RWPE2 (cell line): ENCODE measurements around the gene UPK3BL1.
"Not testable (repeated sequence)": the region's sequence is repeated elsewhere in the genome, so short reads cannot be mapped to it uniquely, and the experiment has no call there.

ENCODE experiments used
- ATAC-seq: fragments of 200-7000 bp; cut with Tn5 transposase; 3 replicates; pipeline ENCODE4 v1.9.1; 2021; ENCODE audit warnings: low read depth
- DNase-seq: peaks from one replicate; pipeline ENCODE4 v3.0.0-alpha.2; 2020; ENCODE audit warnings: low spot score
- H3K27ac ChIP-seq: fragments of 450-650 bp; 2 replicates; pipeline ENCODE4 v1.5.1; 2017; ENCODE audit warnings: mild to moderate bottlenecking; ENCODE audit not compliant: poor library complexity, severe bottlenecking
- H3K27me3 ChIP-seq: fragments of 250-450 bp; sonication (Bioruptor Pico); 2 replicates; pipeline ENCODE4 v1.5.1; 2021; ENCODE audit warnings: mild to moderate bottlenecking, moderate library complexity; ENCODE audit not compliant: insufficient read depth, poor library complexity, severe bottlenecking
- H3K36me3 ChIP-seq: fragments of 250-450 bp; sonication (Bioruptor Pico); 2 replicates; pipeline ENCODE4 v1.5.1; 2020; ENCODE audit warnings: low read depth, mild to moderate bottlenecking, moderate library complexity
- H3K4me1 ChIP-seq: fragments of 250-450 bp; sonication (Bioruptor Pico); 2 replicates; pipeline ENCODE4 v1.5.1; 2021; ENCODE audit warnings: mild to moderate bottlenecking, moderate library complexity; ENCODE audit not compliant: insufficient read depth, poor library complexity, severe bottlenecking
- H3K4me3 ChIP-seq: fragments of 250-450 bp; sonication (Bioruptor Pico); 2 replicates; pipeline ENCODE4 v1.5.1; 2021; ENCODE audit warnings: mild to moderate bottlenecking, moderate library complexity; ENCODE audit not compliant: severe bottlenecking
- H3K9me3 ChIP-seq: fragments of 250-450 bp; sonication (Bioruptor Pico); 2 replicates; pipeline ENCODE4 v1.5.1; 2021; ENCODE audit warnings: mild to moderate bottlenecking, moderate library complexity; ENCODE audit not compliant: severe bottlenecking

Gene UPK3BL1

DNA sequence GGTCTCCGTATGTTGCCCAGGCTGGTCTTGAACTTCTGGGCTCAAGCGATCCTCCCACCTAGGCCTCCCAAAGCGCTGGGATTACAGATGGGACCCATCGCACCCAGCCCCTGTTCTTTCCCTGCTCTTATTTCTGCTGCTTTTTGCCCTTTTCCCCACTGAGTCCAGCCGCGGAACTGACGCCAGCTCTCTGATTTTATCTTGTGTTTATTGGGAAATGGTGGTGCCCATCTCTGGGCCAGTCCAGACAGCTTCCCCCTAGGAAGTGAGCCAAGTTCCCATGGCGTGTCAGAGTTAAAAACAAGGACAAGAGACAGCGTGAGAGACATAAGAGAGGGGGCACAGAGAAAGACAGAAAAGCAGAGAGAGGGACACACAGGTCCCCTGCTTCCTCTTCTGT is 12.0 kb downstream of the UPK3BL1 start:
- not testable (repeated sequence) for H3K4me1 ChIP-seq, H3K9me3 ChIP-seq, H3K27ac ChIP-seq, H3K4me3 ChIP-seq, H3K27me3 ChIP-seq, H3K36me3 ChIP-seq
- ATAC-seq (peak; percentile 85), DNase-seq (peak; percentile 84)

DNA sequence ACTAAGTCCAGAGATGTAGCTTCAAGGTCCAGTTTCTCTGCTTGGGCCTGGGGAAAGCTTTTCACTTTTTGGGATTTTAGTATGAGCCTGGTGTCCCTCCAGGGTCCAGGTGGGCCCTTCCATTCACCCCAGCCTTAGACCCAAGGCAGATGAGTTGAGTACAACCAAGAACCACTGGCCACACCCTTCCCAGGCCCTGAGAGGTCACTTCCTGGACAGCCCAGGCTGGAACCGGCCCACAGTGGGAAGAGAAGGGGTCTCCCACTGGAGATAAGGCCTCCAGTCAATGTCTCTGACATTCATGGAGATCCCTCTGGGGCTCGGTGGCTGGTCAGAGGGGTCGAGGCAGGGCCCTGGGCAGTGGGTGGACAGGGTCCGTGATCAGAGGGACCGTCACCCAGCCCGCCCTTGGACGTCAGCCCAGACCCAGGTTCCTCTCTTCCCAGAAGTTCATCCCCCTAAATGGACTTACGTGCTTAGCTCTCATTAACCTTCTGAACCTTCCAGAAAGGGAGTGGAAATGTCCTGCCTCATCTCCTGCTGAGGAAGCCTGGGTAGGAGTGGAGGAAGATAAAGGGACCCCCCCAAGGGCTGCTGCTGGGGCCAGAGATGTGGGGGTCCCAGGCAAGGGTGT is 15.2 kb downstream of the UPK3BL1 start:
- not testable (repeated sequence) for H3K4me1 ChIP-seq, H3K27ac ChIP-seq, ATAC-seq

DNA sequence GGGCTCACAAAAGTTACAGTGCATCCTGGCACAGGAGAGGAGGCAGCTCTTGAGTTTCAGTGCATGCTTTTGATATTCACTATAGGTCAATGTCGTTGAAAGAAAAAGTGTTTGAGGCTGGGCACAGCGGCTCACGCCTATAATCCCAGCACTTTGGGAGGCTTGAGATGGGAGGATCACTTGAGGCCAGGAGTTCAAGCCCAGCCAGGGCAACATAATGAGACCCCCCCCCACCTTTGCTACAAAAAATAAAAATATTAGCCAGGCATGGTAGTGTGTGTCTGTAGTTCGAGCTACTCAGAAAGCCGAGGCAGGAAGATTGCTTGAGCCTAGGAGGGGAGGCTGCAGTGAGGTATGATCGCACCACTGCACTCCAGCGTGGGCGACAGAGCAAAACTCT is 24.5 kb downstream of the UPK3BL1 start:
- H3K36me3 ChIP-seq, H3K4me3 ChIP-seq, H3K4me1 ChIP-seq, ATAC-seq, H3K27me3 ChIP-seq, H3K9me3 ChIP-seq, H3K27ac ChIP-seq: not testable (repeated sequence)
- peak; percentile 10 for DNase-seq

More for the DNA sequence above, 15.2 kb downstream of the UPK3BL1 start:
- H3K36me3 ChIP-seq, H3K27me3 ChIP-seq, DNase-seq, H3K9me3 ChIP-seq, H3K4me3 ChIP-seq: not testable (repeated sequence)

GRCh38 chr7:102616507-102617125 is 26.0 kb downstream of the UPK3BL1 start, which contains the start of gene RASA4:
TSS of gene RASA4 (minus strand) at chr7:102616756. CDS start at chr7:102616689, 67 bp downstream.
- ATAC-seq = peak; percentile 91
- not testable (repeated sequence) for H3K4me3 ChIP-seq, H3K9me3 ChIP-seq, H3K4me1 ChIP-seq, H3K27ac ChIP-seq, H3K27me3 ChIP-seq, H3K36me3 ChIP-seq
- DNase-seq = peak; percentile 61

DNA sequence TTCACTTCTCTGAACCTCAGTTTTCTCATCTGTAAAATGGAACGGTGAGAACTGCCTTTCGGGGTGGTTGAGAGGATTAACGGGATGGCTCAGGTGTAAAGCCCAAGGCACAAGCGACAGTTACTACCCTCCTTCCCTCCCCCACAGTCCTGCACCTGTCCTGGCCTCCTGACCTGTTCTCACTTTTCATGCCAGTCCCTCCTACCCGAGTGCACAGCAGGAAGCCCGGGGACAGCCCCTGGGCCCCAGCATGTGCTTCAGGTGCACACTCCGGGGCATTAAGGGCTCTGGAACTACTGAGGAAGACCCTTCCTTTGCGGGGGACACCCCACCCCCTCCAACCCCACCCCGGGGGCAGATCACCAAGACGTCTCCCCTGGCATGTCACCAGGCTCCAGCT is 26.7 kb downstream of the UPK3BL1 start:
- H3K27me3 ChIP-seq, H3K4me1 ChIP-seq, H3K36me3 ChIP-seq, H3K9me3 ChIP-seq, H3K27ac ChIP-seq, DNase-seq, ATAC-seq, H3K4me3 ChIP-seq: not testable (repeated sequence)

DNA sequence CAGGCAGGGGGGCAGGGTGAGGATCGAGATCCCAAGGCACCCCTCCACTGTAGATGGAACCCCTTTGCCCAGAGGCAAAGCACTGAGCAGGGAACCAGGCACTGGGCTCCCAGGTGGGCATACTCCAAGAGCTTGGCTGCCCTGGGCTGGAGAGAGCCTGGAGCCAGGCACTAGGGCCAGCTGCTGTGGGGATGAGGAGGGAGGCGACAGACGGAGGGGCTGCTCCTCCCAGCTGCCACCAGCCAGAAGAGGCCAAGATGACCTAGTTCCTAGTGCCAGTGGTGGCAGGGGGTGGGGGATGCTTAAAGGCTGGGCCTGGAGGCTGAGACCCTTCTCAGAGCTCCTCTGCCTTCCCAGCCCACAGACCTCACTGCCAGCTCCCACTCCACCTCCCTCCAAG is 27.7 kb downstream of the UPK3BL1 start:
- not testable (repeated sequence) for H3K27me3 ChIP-seq, H3K4me1 ChIP-seq, DNase-seq, H3K4me3 ChIP-seq, H3K36me3 ChIP-seq, H3K9me3 ChIP-seq, H3K27ac ChIP-seq
- ATAC-seq = peak; percentile 17

- not testable (repeated sequence) for H3K27ac ChIP-seq, H3K27me3 ChIP-seq, H3K36me3 ChIP-seq, H3K9me3 ChIP-seq, DNase-seq, H3K4me1 ChIP-seq, H3K4me3 ChIP-seq
- ATAC-seq = peak; percentile 26
These were observed 28.3 kb downstream of the UPK3BL1 start for GRCh38 chr7:102614346-102614697.

GRCh38 chr7:102613575-102614345 is 28.8 kb downstream of the UPK3BL1 start:
- not testable (repeated sequence) for H3K36me3 ChIP-seq, H3K9me3 ChIP-seq, H3K27ac ChIP-seq, H3K4me3 ChIP-seq, H3K4me1 ChIP-seq, ATAC-seq, H3K27me3 ChIP-seq
- DNase-seq = peak; percentile 13

DNA sequence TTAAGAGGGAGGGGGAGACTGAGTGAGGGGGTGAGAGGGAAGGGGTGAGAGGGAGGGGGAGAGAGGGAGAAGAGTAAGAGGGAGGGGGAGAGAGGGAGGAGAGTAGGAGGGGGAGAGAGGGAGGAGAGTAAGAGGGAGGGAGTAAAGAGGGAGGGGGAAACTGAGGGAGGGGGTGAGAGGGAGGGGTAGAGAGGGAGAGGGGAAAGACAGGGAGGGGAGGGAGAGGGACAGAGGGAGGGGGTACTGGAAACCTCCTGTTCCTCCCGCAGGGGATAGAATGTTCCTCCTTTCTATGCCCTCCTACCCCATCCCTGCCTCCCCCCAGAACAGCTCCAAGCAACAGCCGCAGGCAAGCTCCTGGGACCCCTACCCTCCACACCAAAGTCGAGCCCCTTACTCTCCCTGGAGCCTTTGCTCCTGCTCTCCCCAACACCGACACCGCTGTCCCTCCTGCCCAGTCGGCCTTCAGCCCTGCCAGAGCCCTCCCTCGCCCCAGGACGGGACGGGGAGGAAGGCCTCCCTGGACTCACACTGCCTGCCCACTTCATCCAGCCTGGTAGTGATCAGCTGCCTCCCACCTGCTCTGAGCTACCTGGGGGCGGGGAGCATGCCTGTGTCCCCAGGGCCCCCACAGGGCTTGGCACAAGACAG is 30.8 kb downstream of the UPK3BL1 start:
- not testable (repeated sequence) for H3K27ac ChIP-seq, ATAC-seq, H3K9me3 ChIP-seq, H3K4me3 ChIP-seq, H3K27me3 ChIP-seq, H3K4me1 ChIP-seq, H3K36me3 ChIP-seq
- DNase-seq = peak; percentile 70

DNA sequence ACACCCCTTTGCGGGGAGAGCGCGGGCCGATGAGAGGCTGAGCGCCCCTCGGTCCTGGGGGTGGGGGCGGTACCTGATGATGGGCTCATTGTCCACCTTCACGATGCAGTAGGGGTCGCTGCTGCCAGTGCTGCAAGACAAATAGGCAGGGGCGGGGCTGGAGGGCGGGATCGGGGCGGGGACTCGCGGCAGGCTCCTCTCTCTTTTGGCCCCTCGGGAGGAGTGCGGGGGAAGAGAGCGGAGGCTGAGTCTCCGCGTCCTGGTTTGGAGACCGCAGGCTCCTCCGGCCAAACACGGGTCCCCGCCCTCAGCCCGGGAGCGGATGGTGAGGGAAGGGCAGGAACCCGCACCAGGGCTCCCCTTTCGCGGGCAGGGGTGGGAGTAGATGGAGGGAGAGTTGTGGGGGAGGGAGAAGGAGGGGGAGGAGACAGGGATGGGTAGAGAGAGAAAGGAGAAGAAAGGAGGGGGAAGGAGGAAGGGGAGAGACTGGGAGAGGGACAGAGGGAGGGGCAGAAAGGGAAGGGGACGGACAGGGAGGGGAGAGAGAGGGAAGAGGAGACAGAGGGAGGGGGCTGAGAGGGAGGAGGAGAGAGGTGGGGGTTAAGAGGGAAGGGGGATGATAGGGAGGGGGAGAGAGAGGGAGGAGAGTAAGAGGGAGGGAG is 31.4 kb downstream of the UPK3BL1 start:
- not testable (repeated sequence) for H3K9me3 ChIP-seq, H3K4me1 ChIP-seq, H3K4me3 ChIP-seq, DNase-seq, H3K27ac ChIP-seq, H3K36me3 ChIP-seq, H3K27me3 ChIP-seq
- ATAC-seq = peak; percentile 59

GRCh38 chr7:102610441-102610840 is 32.1 kb downstream of the UPK3BL1 start:
- H3K4me3 ChIP-seq, ATAC-seq, H3K36me3 ChIP-seq, H3K27me3 ChIP-seq, DNase-seq, H3K27ac ChIP-seq, H3K4me1 ChIP-seq, H3K9me3 ChIP-seq: not testable (repeated sequence)
